Measurements from ENCODE around the gene LRRC1.

DNA sequence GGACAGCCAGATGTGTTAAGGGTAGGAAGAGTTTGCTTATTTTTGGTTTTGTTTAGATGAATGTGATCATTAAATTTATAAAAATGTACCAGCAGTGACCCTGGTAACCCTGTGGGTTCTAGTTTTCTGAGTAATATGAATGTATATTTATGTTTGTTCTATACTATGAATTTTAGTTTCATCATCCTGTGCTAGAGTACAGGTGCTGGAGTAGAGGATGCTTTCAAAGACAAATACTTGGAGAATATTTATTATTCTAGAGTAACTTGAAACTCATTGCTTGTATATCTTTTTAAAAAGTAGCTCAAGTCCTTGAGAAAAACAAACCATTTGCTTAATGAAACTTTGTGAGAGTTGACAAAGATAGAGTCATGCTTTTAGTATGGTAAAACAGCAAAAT lies 7.8 kb downstream of the LRRC1 start:
- TF ChIP-seq, protein P1, sequence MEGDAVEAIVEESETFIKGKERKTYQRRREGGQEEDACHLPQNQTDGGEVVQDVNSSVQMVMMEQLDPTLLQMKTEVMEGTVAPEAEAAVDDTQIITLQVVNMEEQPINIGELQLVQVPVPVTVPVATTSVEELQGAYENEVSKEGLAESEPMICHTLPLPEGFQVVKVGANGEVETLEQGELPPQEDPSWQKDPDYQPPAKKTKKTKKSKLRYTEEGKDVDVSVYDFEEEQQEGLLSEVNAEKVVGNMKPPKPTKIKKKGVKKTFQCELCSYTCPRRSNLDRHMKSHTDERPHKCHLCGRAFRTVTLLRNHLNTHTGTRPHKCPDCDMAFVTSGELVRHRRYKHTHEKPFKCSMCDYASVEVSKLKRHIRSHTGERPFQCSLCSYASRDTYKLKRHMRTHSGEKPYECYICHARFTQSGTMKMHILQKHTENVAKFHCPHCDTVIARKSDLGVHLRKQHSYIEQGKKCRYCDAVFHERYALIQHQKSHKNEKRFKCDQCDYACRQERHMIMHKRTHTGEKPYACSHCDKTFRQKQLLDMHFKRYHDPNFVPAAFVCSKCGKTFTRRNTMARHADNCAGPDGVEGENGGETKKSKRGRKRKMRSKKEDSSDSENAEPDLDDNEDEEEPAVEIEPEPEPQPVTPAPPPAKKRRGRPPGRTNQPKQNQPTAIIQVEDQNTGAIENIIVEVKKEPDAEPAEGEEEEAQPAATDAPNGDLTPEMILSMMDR (conservative IDR thresholded peaks at IDR 0.05; ENCODE audit: low read depth in 2 of 2) = no peak
- no peak for TF ChIP-seq EZH2phosphoT487 (IDR thresholded peaks at IDR 0.05; ENCODE audit: unreplicated experiment)
- TF ChIP-seq EZH2 (IDR thresholded peaks at IDR 0.05; ENCODE audit: low read depth, unreplicated experiment) = no peak
- no peak for TF ChIP-seq JUNB (IDR thresholded peaks at IDR 0.05; ENCODE audit: unreplicated experiment)
- no peak for TF ChIP-seq CREB1 (CRISPR knock-in tag; IDR thresholded peaks at IDR 0.05; ENCODE audit: low read depth)
- no peak for TF ChIP-seq POLR2AphosphoS5 (IDR thresholded peaks at IDR 0.05; ENCODE audit: low read depth)
- no peak for TF ChIP-seq ZNF114 (CRISPR knock-in tag; IDR thresholded peaks at IDR 0.05)
- TF ChIP-seq, protein P2, sequence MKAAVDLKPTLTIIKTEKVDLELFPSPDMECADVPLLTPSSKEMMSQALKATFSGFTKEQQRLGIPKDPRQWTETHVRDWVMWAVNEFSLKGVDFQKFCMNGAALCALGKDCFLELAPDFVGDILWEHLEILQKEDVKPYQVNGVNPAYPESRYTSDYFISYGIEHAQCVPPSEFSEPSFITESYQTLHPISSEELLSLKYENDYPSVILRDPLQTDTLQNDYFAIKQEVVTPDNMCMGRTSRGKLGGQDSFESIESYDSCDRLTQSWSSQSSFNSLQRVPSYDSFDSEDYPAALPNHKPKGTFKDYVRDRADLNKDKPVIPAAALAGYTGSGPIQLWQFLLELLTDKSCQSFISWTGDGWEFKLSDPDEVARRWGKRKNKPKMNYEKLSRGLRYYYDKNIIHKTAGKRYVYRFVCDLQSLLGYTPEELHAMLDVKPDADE (IDR thresholded peaks at IDR 0.05) = no peak
- TF ChIP-seq, protein P3, sequence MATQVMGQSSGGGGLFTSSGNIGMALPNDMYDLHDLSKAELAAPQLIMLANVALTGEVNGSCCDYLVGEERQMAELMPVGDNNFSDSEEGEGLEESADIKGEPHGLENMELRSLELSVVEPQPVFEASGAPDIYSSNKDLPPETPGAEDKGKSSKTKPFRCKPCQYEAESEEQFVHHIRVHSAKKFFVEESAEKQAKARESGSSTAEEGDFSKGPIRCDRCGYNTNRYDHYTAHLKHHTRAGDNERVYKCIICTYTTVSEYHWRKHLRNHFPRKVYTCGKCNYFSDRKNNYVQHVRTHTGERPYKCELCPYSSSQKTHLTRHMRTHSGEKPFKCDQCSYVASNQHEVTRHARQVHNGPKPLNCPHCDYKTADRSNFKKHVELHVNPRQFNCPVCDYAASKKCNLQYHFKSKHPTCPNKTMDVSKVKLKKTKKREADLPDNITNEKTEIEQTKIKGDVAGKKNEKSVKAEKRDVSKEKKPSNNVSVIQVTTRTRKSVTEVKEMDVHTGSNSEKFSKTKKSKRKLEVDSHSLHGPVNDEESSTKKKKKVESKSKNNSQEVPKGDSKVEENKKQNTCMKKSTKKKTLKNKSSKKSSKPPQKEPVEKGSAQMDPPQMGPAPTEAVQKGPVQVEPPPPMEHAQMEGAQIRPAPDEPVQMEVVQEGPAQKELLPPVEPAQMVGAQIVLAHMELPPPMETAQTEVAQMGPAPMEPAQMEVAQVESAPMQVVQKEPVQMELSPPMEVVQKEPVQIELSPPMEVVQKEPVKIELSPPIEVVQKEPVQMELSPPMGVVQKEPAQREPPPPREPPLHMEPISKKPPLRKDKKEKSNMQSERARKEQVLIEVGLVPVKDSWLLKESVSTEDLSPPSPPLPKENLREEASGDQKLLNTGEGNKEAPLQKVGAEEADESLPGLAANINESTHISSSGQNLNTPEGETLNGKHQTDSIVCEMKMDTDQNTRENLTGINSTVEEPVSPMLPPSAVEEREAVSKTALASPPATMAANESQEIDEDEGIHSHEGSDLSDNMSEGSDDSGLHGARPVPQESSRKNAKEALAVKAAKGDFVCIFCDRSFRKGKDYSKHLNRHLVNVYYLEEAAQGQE (IDR thresholded peaks at IDR 0.05; ENCODE audit: unreplicated experiment) = no peak
- TF ChIP-seq ZNF462 (CRISPR knock-in tag; IDR thresholded peaks at IDR 0.05) = no peak
- no peak for TF ChIP-seq STAT1 (IDR thresholded peaks at IDR 0.05; ENCODE audit: unreplicated experiment)
- TF ChIP-seq ZNF331 (CRISPR knock-in tag; IDR thresholded peaks at IDR 0.05; ENCODE audit: low read depth) = no peak
